Loucy (cell line): Measurements from ENCODE around the gene CTSW.

ENCODE experiments used
- CTCF ChIP-seq: fragments of 200-600 bp; sonication (generic); conservative IDR thresholded peaks from 2 replicates; pipeline ENCODE4 v1.5.1; 2014; ENCODE audit warnings: mild to moderate bottlenecking, antibody characterized with exemption, low read length
- EZH2phosphoT487 ChIP-seq: fragments of 200-600 bp; IDR thresholded peaks from 2 replicates; pipeline ENCODE4 v1.6.1; 2018; ENCODE audit warnings: antibody characterized with exemption, mild to moderate bottlenecking, moderate library complexity, borderline replicate concordance

DNA sequence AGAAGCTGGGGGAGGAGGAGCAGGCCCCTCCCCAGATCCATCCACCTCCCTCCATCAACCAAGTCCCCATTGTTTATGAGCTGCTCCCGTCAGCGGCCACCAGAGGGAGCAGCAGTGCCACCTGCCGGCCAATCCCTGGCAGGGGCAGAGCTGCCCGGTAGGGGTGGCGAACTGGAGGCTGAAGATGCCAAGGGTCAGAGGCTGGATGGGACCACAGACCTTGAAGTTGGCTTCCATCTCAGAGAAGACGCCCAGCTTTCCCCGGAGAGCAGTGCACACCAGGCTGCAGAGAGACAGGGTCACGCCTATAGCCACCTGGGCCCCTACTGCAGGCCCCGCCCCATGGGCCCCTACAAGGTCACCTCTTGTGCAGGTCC is 5.1 kb downstream of the CTSW start:
- peak; percentile 100 for TF ChIP-seq CTCF
- TF ChIP-seq EZH2phosphoT487, result no peak
